ENCODE data around the gene ADAM30.
"Not testable (repeated sequence)": the region's sequence is repeated elsewhere in the genome, so short reads cannot be mapped to it uniquely, and the experiment has no call there.

Gene ADAM30

GRCh38 chr1:119862276-119862675 lies 34.0 kb downstream of the ADAM30 start:
- no peaks in the 10 kb centered on the region for H3K79me2 ChIP-seq (ENCODE audit: low read length)
- TF ChIP-seq EZH2phosphoT487 (IDR thresholded peaks at IDR 0.05; ENCODE audit: low read depth) = no peak
- no peak for TF ChIP-seq CTCF (IDR thresholded peaks at IDR 0.05; ENCODE audit: low read depth, low read length)
- H3K36me3 ChIP-seq (replicated peaks; ENCODE audit: low read depth, low read length) = no peaks in the 10 kb centered on the region
- H3K4me2 ChIP-seq (ENCODE audit: low read length) = no peak overlapping the region
- no peaks in the 10 kb centered on the region for H3K9me3 ChIP-seq (ENCODE audit: insufficient read depth, low read length)
- no peak overlapping the region for H2AFZ ChIP-seq (ENCODE audit: low read depth, low read length)
- no peaks in the 10 kb centered on the region for H4K20me1 ChIP-seq (ENCODE audit: insufficient read depth, low read length)
- H3K27ac ChIP-seq (ENCODE audit: low read length) = no peak overlapping the region
- no peak overlapping the region for H3K4me3 ChIP-seq (ENCODE audit: low read length)
- no peaks in the 10 kb centered on the region for H3K4me1 ChIP-seq (ENCODE audit: low read length)
- no peak overlapping the region for H3K9ac ChIP-seq (ENCODE audit: low read length)
- peaks cover 37% of the 10 kb centered on the region for H3K27me3 ChIP-seq (ENCODE audit: low read depth, low read length)

GRCh38 chr1:119861547-119861946 lies 34.8 kb downstream of the ADAM30 start:
- no peak for TF ChIP-seq CTCF (IDR thresholded peaks at IDR 0.05; ENCODE audit: low read depth, low read length)
- TF ChIP-seq EZH2phosphoT487 (IDR thresholded peaks at IDR 0.05; ENCODE audit: low read depth) = no peak
- Histone ChIP-seq H4K20me1 (ENCODE audit: insufficient read depth, low read length) (no peaks in the 10 kb centered on the region), H3K4me3 (ENCODE audit: low read length) (no peak overlapping the region), H3K27ac (ENCODE audit: low read length) (no peak overlapping the region), H3K9me3 (ENCODE audit: insufficient read depth, low read length) (no peaks in the 10 kb centered on the region), H3K4me1 (ENCODE audit: low read length) (no peaks in the 10 kb centered on the region), H3K79me2 (ENCODE audit: low read length) (no peaks in the 10 kb centered on the region), H3K27me3 (ENCODE audit: low read depth, low read length) (peaks cover 31% of the 10 kb centered on the region), H3K36me3 (replicated peaks; ENCODE audit: low read depth, low read length) (no peaks in the 10 kb centered on the region), H3K4me2 (ENCODE audit: low read length) (no peak overlapping the region), H3K9ac (ENCODE audit: low read length) (no peak overlapping the region), H2AFZ (ENCODE audit: low read depth, low read length) (no peak overlapping the region)

GRCh38 chr1:119859647-119860046 lies 36.7 kb downstream of the ADAM30 start:
- TF ChIP-seq CTCF (IDR thresholded peaks at IDR 0.05; ENCODE audit: low read depth, low read length) (no peak), EZH2phosphoT487 (IDR thresholded peaks at IDR 0.05; ENCODE audit: low read depth) (no peak)
- no peak overlapping the region for H3K9ac ChIP-seq (ENCODE audit: low read length)
- no peak overlapping the region for H2AFZ ChIP-seq (ENCODE audit: low read depth, low read length)
- H3K27ac ChIP-seq (ENCODE audit: low read length) = no peak overlapping the region
- H3K27me3 ChIP-seq (ENCODE audit: low read depth, low read length) = peaks cover 14% of the 10 kb centered on the region; the same call in 1 of the 2 replicates
- H3K4me2 ChIP-seq (ENCODE audit: low read length) = no peak overlapping the region
- no peaks in the 10 kb centered on the region for H4K20me1 ChIP-seq (ENCODE audit: insufficient read depth, low read length)
- H3K4me1 ChIP-seq (ENCODE audit: low read length) = no peaks in the 10 kb centered on the region
- H3K79me2 ChIP-seq (ENCODE audit: low read length) = no peaks in the 10 kb centered on the region
- H3K9me3 ChIP-seq (ENCODE audit: insufficient read depth, low read length) = no peaks in the 10 kb centered on the region
- no peak overlapping the region for H3K4me3 ChIP-seq (ENCODE audit: low read length)
- H3K36me3 ChIP-seq (replicated peaks; ENCODE audit: low read depth, low read length) = no peaks in the 10 kb centered on the region

- not testable (repeated sequence) for H2AFZ ChIP-seq (ENCODE audit: low read depth, low read length); H3K9ac ChIP-seq (ENCODE audit: low read length); H3K79me2 ChIP-seq (ENCODE audit: low read length); H3K4me3 ChIP-seq (ENCODE audit: low read length); H3K27ac ChIP-seq (ENCODE audit: low read length); H3K36me3 ChIP-seq (replicated peaks; ENCODE audit: low read depth, low read length); H4K20me1 ChIP-seq (ENCODE audit: insufficient read depth, low read length); H3K4me2 ChIP-seq (ENCODE audit: low read length); H3K9me3 ChIP-seq (ENCODE audit: insufficient read depth, low read length); H3K4me1 ChIP-seq (ENCODE audit: low read length); H3K27me3 ChIP-seq (ENCODE audit: low read depth, low read length)
Measured at GRCh38 chr1:119858556-119859214, 37.6 kb downstream of the ADAM30 start.
